ENCODE results near the gene PTCH2.
"Not testable (repeated sequence)": the region's sequence is repeated elsewhere in the genome, so short reads cannot be mapped to it uniquely, and the experiment has no call there.

The PTCH2 gene

GRCh38 chr1:44817771-44818495 lies 25.1 kb downstream of the PTCH2 start:
- no peak for FAIRE-seq

- no peak for FAIRE-seq
These were observed 25.7 kb downstream of the PTCH2 start for GRCh38 chr1:44817307-44817706.

- not testable (repeated sequence) for FAIRE-seq
These were observed 27.1 kb downstream of the PTCH2 start for GRCh38 chr1:44815926-44816325.

- no peak for FAIRE-seq
These were observed 30.1 kb downstream of the PTCH2 start for GRCh38 chr1:44812822-44813543.

- FAIRE-seq: no peak
These were observed 31.8 kb downstream of the PTCH2 start for GRCh38 chr1:44811234-44811633.

GRCh38 chr1:44810762-44811105 lies 32.3 kb downstream of the PTCH2 start:
- FAIRE-seq: not testable (repeated sequence)

- FAIRE-seq: no peak
These were observed 32.8 kb downstream of the PTCH2 start for GRCh38 chr1:44810101-44810761.

GRCh38 chr1:44808938-44809917 lies 33.8 kb downstream of the PTCH2 start:
- no peak for FAIRE-seq

GRCh38 chr1:44808063-44808937 lies 34.8 kb downstream of the PTCH2 start, which contains the start of gene BTBD19:
Gene BTBD19, plus strand, starts transcription at chr1:44808523. Its CDS starts 298 bp downstream, at chr1:44808821.
- no peak for FAIRE-seq

GRCh38 chr1:44807364-44808062 lies 35.5 kb downstream of the PTCH2 start:
- no peak for FAIRE-seq

GRCh38 chr1:44806704-44807363 lies 36.2 kb downstream of the PTCH2 start, which contains the start of gene DYNLT4:
Gene DYNLT4, minus strand, starts transcription at chr1:44807351. Its CDS starts 683 bp downstream, at chr1:44806668.
- FAIRE-seq: no peak

- FAIRE-seq: no peak
These were observed 36.9 kb downstream of the PTCH2 start for GRCh38 chr1:44806025-44806703.

- no peak for FAIRE-seq
These were observed 37.6 kb downstream of the PTCH2 start for GRCh38 chr1:44805311-44806024.

- FAIRE-seq: no peak
These were observed 39.5 kb downstream of the PTCH2 start for GRCh38 chr1:44803312-44804095.

- no peak for FAIRE-seq
These were observed 40.1 kb downstream of the PTCH2 start for GRCh38 chr1:44803062-44803311.

GRCh38 chr1:44802306-44803061 lies 40.6 kb downstream of the PTCH2 start:
- FAIRE-seq: no peak

GRCh38 chr1:44801491-44802305 lies 41.4 kb downstream of the PTCH2 start:
- no peak for FAIRE-seq

Data from TTC549 (cell line).